Endothelial cell of umbilical vein (primary cell): ENCODE data around the gene HCRT. TPM values are rescaled to one million over a fixed set of nuclear protein-coding genes. Genes with fewer than 3 reads are reported as not detected.

Experiments
- BruUV-seq: library from RNA; stranded (reverse); fragments of 400-500 nt; replicated peaks from 2 replicates; lab custom pipeline; 2021; lab: Mats Ljungman, UMichigan
- CTCF ChIA-PET: fragments of 300-600, 350-600 bp; sonication (Branson Sonifier 250); formaldehyde crosslinking; loops from one replicate; lab custom pipeline; 2021; ENCODE audit warnings: antibody characterized with exemption, inconsistent platforms; lab: Charles Lee
- POLR2A ChIA-PET: fragments of 300-600, 350-600 bp; sonication (Branson Sonifier 250); formaldehyde crosslinking; loops from one replicate; lab custom pipeline; 2021; ENCODE audit warnings: antibody characterized with exemption, inconsistent platforms; lab: Charles Lee
- DNase-seq: peaks from one replicate; pipeline ENCODE4 v3.0.0-alpha.2; 2011; ENCODE audit warnings: low read depth, low spot score
- FAIRE-seq: peaks from 2 replicates; lab custom pipeline; 2011; peaks lifted over from hg19 to GRCh38; lab: Jason Lieb, UNC
- H2AFZ ChIP-seq: 2 replicates; pipeline ENCODE4 v1.6.0; 2012; ENCODE audit warnings: low read depth, low read length, control low read depth, inconsistent platforms
- H3K27ac ChIP-seq: 2 replicates; pipeline ENCODE4 v1.5.1; 2011; ENCODE audit warnings: low read depth, mild to moderate bottlenecking, control low read depth, low read length, moderate library complexity; ENCODE audit not compliant: insufficient read depth
- H3K27me3 ChIP-seq, 2 experiments: 2 replicates each; pipeline versions ENCODE4 v1.6.0 to v1.6.1; 2011; ENCODE audit warnings: low read length in 2 of 2, mixed read lengths in 1 of 2; ENCODE audit not compliant: control insufficient read depth in 2 of 2, insufficient read depth in 2 of 2
- H3K36me3 ChIP-seq, 2 experiments: 2 replicates in 1 of 2; 3 replicates in 1 of 2; pipeline ENCODE4 v1.5.1; 2011; ENCODE audit warnings: low read length in 2 of 2, mild to moderate bottlenecking in 1 of 2, moderate library complexity in 1 of 2; ENCODE audit not compliant: control insufficient read depth in 2 of 2, insufficient read depth in 2 of 2; ENCODE audit errors: extremely low read depth in 1 of 2
- H3K4me1 ChIP-seq: 3 replicates; pipeline ENCODE4 v1.5.1; 2011; ENCODE audit warnings: mild to moderate bottlenecking, low read length; ENCODE audit not compliant: control insufficient read depth, insufficient read depth; ENCODE audit errors: extremely low read depth
- H3K4me2 ChIP-seq: 2 replicates; pipeline ENCODE4 v1.6.1; 2011; ENCODE audit warnings: low read length, control low read depth, mixed read lengths; ENCODE audit not compliant: insufficient read depth
- H3K4me3 ChIP-seq, 3 experiments: fragments of 200-600 bp in 1 of 3; sonication (generic), shearing (Covaris generic) in 1 of 3; replicated peaks in 1 of 3; 2 replicates each; pipeline ENCODE4 v1.5.1; 2011 to 2016; ENCODE audit warnings: control low read depth in 3 of 3, low read length in 3 of 3, mild to moderate bottlenecking in 2 of 3, inconsistent platforms in 1 of 3, low read depth in 1 of 3, moderate library complexity in 1 of 3; ENCODE audit not compliant: insufficient read depth in 1 of 3
- H3K79me2 ChIP-seq: 2 replicates; pipeline ENCODE4 v1.6.0; 2012; ENCODE audit warnings: low read length, inconsistent platforms; ENCODE audit not compliant: control insufficient read depth, insufficient read depth
- H3K9ac ChIP-seq: replicated peaks from 2 replicates; pipeline ENCODE3; 2011; ENCODE audit warnings: low read length, control low read depth; ENCODE audit not compliant: insufficient read depth; ENCODE audit errors: extremely low read depth
- H3K9me1 ChIP-seq: replicated peaks from 3 replicates; pipeline ENCODE4 v1.6.0; 2011; ENCODE audit warnings: mild to moderate bottlenecking, low read length; ENCODE audit not compliant: control insufficient read depth, insufficient read depth; ENCODE audit errors: extremely low read depth
- H3K9me3 ChIP-seq: replicated peaks from 2 replicates; pipeline ENCODE4 v1.5.1; 2012; ENCODE audit warnings: low read length, inconsistent platforms; ENCODE audit not compliant: control insufficient read depth, insufficient read depth
- H4K20me1 ChIP-seq: replicated peaks from 2 replicates; pipeline ENCODE3; 2011; ENCODE audit warnings: mild to moderate bottlenecking, low read length; ENCODE audit not compliant: control insufficient read depth, insufficient read depth; ENCODE audit errors: extremely low read depth
- CTCF ChIP-seq, 2 donors: IDR thresholded peaks; 1 replicate in 1 of 2; 2 replicates in 1 of 2; pipeline ENCODE4 v1.5.1; 2011; ENCODE audit warnings: low read length in 2 of 2, mild to moderate bottlenecking in 2 of 2, moderate library complexity in 2 of 2, control low read depth in 1 of 2, inconsistent platforms in 1 of 2, low read depth in 1 of 2; ENCODE audit not compliant: insufficient read depth in 1 of 2; ENCODE audit errors: extremely low read depth in 1 of 2
- EZH2 ChIP-seq: IDR thresholded peaks from 2 replicates; pipeline ENCODE4 v1.6.1; 2012; ENCODE audit warnings: borderline replicate concordance, low read depth, mild to moderate bottlenecking, moderate library complexity, low read length, inconsistent platforms; ENCODE audit not compliant: severe bottlenecking
- FOS ChIP-seq: IDR thresholded peaks from 2 replicates; pipeline ENCODE4 v1.6.1; 2011; ENCODE audit warnings: mild to moderate bottlenecking, low read length, moderate library complexity, borderline replicate concordance; ENCODE audit not compliant: insufficient read depth
- GATA2 ChIP-seq: IDR thresholded peaks from 2 replicates; pipeline ENCODE4 v1.7.0; 2011; ENCODE audit warnings: low read depth, mild to moderate bottlenecking, moderate library complexity, mixed read lengths, low read length; ENCODE audit not compliant: insufficient read length, insufficient read depth
- JUN ChIP-seq: IDR thresholded peaks from 2 replicates; pipeline ENCODE4 v1.6.1; 2011; ENCODE audit warnings: borderline replicate concordance, low read depth; ENCODE audit not compliant: insufficient read length, insufficient read depth
- MAX ChIP-seq: IDR thresholded peaks from 2 replicates; pipeline ENCODE4 v1.6.1; 2011; ENCODE audit not compliant: insufficient read depth, insufficient read length
- MYC ChIP-seq: IDR thresholded peaks from one replicate; pipeline ENCODE4 v1.6.1; 2011; ENCODE audit warnings: mild to moderate bottlenecking, low read depth, low read length
- POLR2A ChIP-seq: IDR thresholded peaks from 2 replicates; pipeline ENCODE4 v1.6.1; 2012; ENCODE audit warnings: low read depth, mild to moderate bottlenecking, control low read depth, low read length
- POLR2AphosphoS5 ChIP-seq: IDR thresholded peaks from 2 replicates; pipeline ENCODE4 v1.6.1; 2012; ENCODE audit warnings: low read depth, mild to moderate bottlenecking, control low read depth, low read length, moderate library complexity; ENCODE audit not compliant: insufficient read depth
- dilution Hi-C: fragments of 300-500 bp; cut with MboI; formaldehyde crosslinking; loops from one replicate; pipeline ENCODE4 v1.15.0; 2019; ENCODE audit warnings: low sequenced_read_pairs; ENCODE audit not compliant: extremely low pct_ligation_motif_present
- intact Hi-C: fragments of 100-400 bp; cut with micrococcal nuclease; formaldehyde crosslinking; loops from one replicate; pipeline ENCODE4 v1.10.0; 2022
- polyA plus RNA-seq, 4 experiments: library from polyadenylated mRNA; depleted of rRNA in 3 of 4; stranded (reverse) in 3 of 4; unstranded in 1 of 4; fragments of >200 nt; gene quantifications; 2 replicates each; pipeline versions ENCODE4 v1.2.1 to v1.2.3, GENCODE V29; 2011 to 2012; ENCODE audit warnings: missing spikeins in 1 of 4
- total RNA-seq: library from RNA; stranded (reverse); gene quantifications from 2 replicates; pipeline ENCODE4 v1.2.3, GENCODE V29; 2021

Gene HCRT
- total and polyA plus RNA-seq, 2 donors (not counting 3 experiments of a cell fraction or from before 2014, with no cell fraction given) = not detected

GRCh38 chr17:42179335-42179734 is 5.9 kb downstream of the HCRT start:
- peaks cover 9 to 13% of the 10 kb centered on the region in 2 experiments for H3K27me3 ChIP-seq
- H4K20me1 ChIP-seq = no peaks in the 10 kb centered on the region
- TF ChIP-seq POLR2AphosphoS5 (no peak), POLR2A (no peak)
- no peaks in the 10 kb centered on the region for H3K36me3 ChIP-seq
- no peak overlapping the region for H3K9ac ChIP-seq
- ChIA-PET POLR2A (no interaction called here), CTCF (interaction anchor here (1.2 to 1.4 kb wide), 4 partner anchors 17 to 281 kb away, joined by 3 to 4 read pairs (median 3); no protein-coding TSS in a partner anchor)
- H3K9me3 ChIP-seq = no peaks in the 10 kb centered on the region
- no TSS peak for BruUV-seq
- no peaks in the 10 kb centered on the region for H3K79me2 ChIP-seq
- DNase-seq = no peak
- no peak for FAIRE-seq
- intact Hi-C loops = no loop called here
- H3K4me3 ChIP-seq = no peak overlapping the region
- peaks cover 12% of the 10 kb centered on the region for H3K4me1 ChIP-seq
- no peak overlapping the region for H3K27ac ChIP-seq
- H3K4me2 ChIP-seq = no peak overlapping the region
- no peaks in the 10 kb centered on the region for H3K9me1 ChIP-seq
- no peak overlapping the region for H2AFZ ChIP-seq
- dilution Hi-C loops = no loop called here

GRCh38 chr17:42178817-42179216 is 6.4 kb downstream of the HCRT start:
- BruUV-seq = no TSS peak
- Histone ChIP-seq H3K79me2 (no peaks in the 10 kb centered on the region), H3K27me3 (peaks cover 9 to 13% of the 10 kb centered on the region in 2 experiments), H4K20me1 (no peaks in the 10 kb centered on the region), H3K9ac (no peak overlapping the region), H3K4me2 (no peak overlapping the region), H3K4me3 (no peak overlapping the region), H2AFZ (no peak overlapping the region), H3K36me3 (no peaks in the 10 kb centered on the region), H3K9me3 (no peaks in the 10 kb centered on the region), H3K9me1 (no peaks in the 10 kb centered on the region), H3K27ac (no peak overlapping the region), H3K4me1 (peaks cover 10% of the 10 kb centered on the region)
- intact Hi-C loops (no loop called here), dilution Hi-C loops (no loop called here)
- no peak for FAIRE-seq
- no peak for DNase-seq
- POLR2A ChIA-PET = no interaction called here
- CTCF ChIA-PET = interaction anchor here (0.8 kb wide), 1 partner anchor 15 kb away, joined by 3 read pairs; no protein-coding TSS in a partner anchor
- TF ChIP-seq CTCF (IDR thresholded peaks at IDR 0.05; ENCODE audit: extremely low read depth in 1 of 2, insufficient read depth in 1 of 2, low read depth in 1 of 2, low read length in 2 of 2) (no peak), MAX (no peak), EZH2 (no peak), MYC (no peak), GATA2 (no peak), POLR2AphosphoS5 (no peak), JUN (no peak), POLR2A (no peak), FOS (no peak)
